ENCODE data around the gene TMEM132C.

TMEM132C gene

GRCh38 chr12:128682548-128683275 is 415.7 kb downstream of the TMEM132C start:
- DNase-seq, result no peak

GRCh38 chr12:128684352-128684751 is 417.4 kb downstream of the TMEM132C start:
- DNase-seq, result no peak

GRCh38 chr12:128685903-128686475 is 419.0 kb downstream of the TMEM132C start:
- DNase-seq, result no peak

GRCh38 chr12:128687851-128688250 is 420.9 kb downstream of the TMEM132C start:
- no peak for DNase-seq

GRCh38 chr12:128690641-128691040 is 423.7 kb downstream of the TMEM132C start:
- DNase-seq, result no peak

- DNase-seq, result no peak
Observed at GRCh38 chr12:128693115-128693514, 426.1 kb downstream of the TMEM132C start.

- no peak for DNase-seq
Observed at GRCh38 chr12:128693771-128694170, 426.8 kb downstream of the TMEM132C start.

- no peak for DNase-seq
Observed at GRCh38 chr12:128694445-128694844, 427.5 kb downstream of the TMEM132C start.

- DNase-seq, result no peak
Observed at GRCh38 chr12:128695697-128696096, 428.7 kb downstream of the TMEM132C start.

GRCh38 chr12:128698301-128698972 is 431.5 kb downstream of the TMEM132C start:
- no peak for DNase-seq

GRCh38 chr12:128699106-128699505 is 432.1 kb downstream of the TMEM132C start:
- no peak for DNase-seq

- DNase-seq, result no peak
Observed at GRCh38 chr12:128702371-128702770, 435.4 kb downstream of the TMEM132C start.

- DNase-seq, result no peak
Observed at GRCh38 chr12:128705140-128705539, 438.2 kb downstream of the TMEM132C start.

GRCh38 chr12:128707488-128707887 is 440.5 kb downstream of the TMEM132C start:
- no peak for DNase-seq

GRCh38 chr12:128708789-128709188 is 441.8 kb downstream of the TMEM132C start:
- no peak for DNase-seq

- DNase-seq, result no peak
Observed at GRCh38 chr12:128709660-128710059, 442.7 kb downstream of the TMEM132C start.

- no peak for DNase-seq
Observed at GRCh38 chr12:128711486-128711885, 444.5 kb downstream of the TMEM132C start.

GRCh38 chr12:128712622-128713021 is 445.7 kb downstream of the TMEM132C start:
- DNase-seq, result no peak

- no peak for DNase-seq
Observed at GRCh38 chr12:128715485-128715884, 448.5 kb downstream of the TMEM132C start.

GRCh38 chr12:128724468-128725046 is 457.6 kb downstream of the TMEM132C start:
- no peak for DNase-seq

GRCh38 chr12:128726886-128727285 is 459.9 kb downstream of the TMEM132C start:
- DNase-seq, result no peak

- DNase-seq, result no peak
Observed at GRCh38 chr12:128727461-128727860, 460.5 kb downstream of the TMEM132C start.

- DNase-seq, result no peak
Observed at GRCh38 chr12:128727999-128728398, 461.0 kb downstream of the TMEM132C start.

GRCh38 chr12:128729628-128730121 is 462.7 kb downstream of the TMEM132C start:
- no peak for DNase-seq

Data from amniotic stem cell (primary cell).